ENCODE measurements around the gene ITPR1.

DNA sequence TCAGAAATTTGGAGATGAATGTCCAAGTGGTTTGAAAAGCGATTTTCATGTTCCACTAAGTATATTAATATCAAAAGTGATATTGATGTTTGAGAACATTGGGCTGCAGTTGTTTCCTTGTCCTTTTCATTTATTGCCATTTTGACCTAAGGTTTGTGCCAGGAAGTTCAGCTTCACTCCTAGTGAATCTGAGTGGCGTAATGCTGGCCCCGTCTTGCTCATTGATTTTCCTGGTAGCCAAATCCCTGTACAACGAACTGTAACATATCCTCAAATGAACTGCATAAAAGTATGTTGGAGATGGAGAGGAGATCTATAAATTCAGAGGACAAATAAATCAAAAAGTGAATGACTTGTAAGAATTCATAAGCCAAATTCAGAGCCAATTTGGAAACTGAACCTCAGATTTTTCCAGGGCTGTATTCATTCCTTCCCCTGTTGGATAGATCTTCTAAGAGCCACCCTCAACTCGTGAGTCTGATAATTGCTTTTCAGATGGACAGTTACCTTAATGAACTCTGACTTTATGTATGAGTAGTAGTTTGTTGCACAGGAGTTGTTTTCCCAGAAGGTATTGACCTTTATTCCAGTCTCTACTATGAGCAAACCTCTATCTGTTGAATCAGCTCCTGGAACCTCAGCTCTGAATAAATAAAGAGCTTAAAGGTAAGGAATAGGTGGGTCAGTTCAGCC is 72.8 kb downstream of the ITPR1 start:
- TF ChIP-seq SP1 (IDR thresholded peaks at IDR 0.05; ENCODE audit: low read depth, low read length) = no peak
- TF ChIP-seq, protein P1, sequence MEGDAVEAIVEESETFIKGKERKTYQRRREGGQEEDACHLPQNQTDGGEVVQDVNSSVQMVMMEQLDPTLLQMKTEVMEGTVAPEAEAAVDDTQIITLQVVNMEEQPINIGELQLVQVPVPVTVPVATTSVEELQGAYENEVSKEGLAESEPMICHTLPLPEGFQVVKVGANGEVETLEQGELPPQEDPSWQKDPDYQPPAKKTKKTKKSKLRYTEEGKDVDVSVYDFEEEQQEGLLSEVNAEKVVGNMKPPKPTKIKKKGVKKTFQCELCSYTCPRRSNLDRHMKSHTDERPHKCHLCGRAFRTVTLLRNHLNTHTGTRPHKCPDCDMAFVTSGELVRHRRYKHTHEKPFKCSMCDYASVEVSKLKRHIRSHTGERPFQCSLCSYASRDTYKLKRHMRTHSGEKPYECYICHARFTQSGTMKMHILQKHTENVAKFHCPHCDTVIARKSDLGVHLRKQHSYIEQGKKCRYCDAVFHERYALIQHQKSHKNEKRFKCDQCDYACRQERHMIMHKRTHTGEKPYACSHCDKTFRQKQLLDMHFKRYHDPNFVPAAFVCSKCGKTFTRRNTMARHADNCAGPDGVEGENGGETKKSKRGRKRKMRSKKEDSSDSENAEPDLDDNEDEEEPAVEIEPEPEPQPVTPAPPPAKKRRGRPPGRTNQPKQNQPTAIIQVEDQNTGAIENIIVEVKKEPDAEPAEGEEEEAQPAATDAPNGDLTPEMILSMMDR (IDR thresholded peaks at IDR 0.05 in 2 of 3, conservative IDR thresholded peaks at IDR 0.05 in 1 of 3; ENCODE audit: control insufficient read depth in 2 of 3, extremely low read depth in 1 of 3, insufficient read depth in 1 of 3, low read depth in 3 of 3, low read length in 3 of 3) = no peak
- TF ChIP-seq, protein P2, sequence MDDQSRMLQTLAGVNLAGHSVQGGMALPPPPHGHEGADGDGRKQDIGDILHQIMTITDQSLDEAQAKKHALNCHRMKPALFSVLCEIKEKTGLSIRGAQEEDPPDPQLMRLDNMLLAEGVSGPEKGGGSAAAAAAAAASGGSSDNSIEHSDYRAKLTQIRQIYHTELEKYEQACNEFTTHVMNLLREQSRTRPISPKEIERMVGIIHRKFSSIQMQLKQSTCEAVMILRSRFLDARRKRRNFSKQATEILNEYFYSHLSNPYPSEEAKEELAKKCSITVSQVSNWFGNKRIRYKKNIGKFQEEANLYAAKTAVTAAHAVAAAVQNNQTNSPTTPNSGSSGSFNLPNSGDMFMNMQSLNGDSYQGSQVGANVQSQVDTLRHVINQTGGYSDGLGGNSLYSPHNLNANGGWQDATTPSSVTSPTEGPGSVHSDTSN (IDR thresholded peaks at IDR 0.05; ENCODE audit: insufficient replicate concordance, low read depth, low read length) = no peak
- TF ChIP-seq EP300 (IDR thresholded peaks at IDR 0.05; ENCODE audit: borderline replicate concordance in 1 of 2, control insufficient read depth in 1 of 2, low read depth in 2 of 2, low read length in 2 of 2) = no peak
- TF ChIP-seq ASH2L (IDR thresholded peaks at IDR 0.05; ENCODE audit: borderline replicate concordance, low read depth) = no peak
- TF ChIP-seq EZH2 (IDR thresholded peaks at IDR 0.05; ENCODE audit: borderline replicate concordance, control insufficient read depth, low read depth, low read length) = no peak
- no peak for TF ChIP-seq ZZZ3 (IDR thresholded peaks at IDR 0.05; ENCODE audit: control insufficient read depth, insufficient read length, low read depth)
- no peak for TF ChIP-seq CREB1 (IDR thresholded peaks at IDR 0.05; ENCODE audit: low read depth)
- no peak for TF ChIP-seq YY1 (IDR thresholded peaks at IDR 0.05; ENCODE audit: low read depth, low read length)
- TF ChIP-seq POLR2AphosphoS2 (IDR thresholded peaks at IDR 0.05; ENCODE audit: low read depth, low read length) = no peak
- no peak for TF ChIP-seq POLR2AphosphoS5 (IDR thresholded peaks at IDR 0.05; ENCODE audit: low read length)

Measured in GM12878 (cell line).